Stimulated activated CD8-positive, alpha-beta memory T cell treated with anti-CD3 and anti-CD28 coated beads, Interleukin-4, amount 100 ng/mL, for 24 hours (primary cell): ENCODE results near the gene GPR52.

Source experiments
- DNase-seq: peaks from one replicate; pipeline ENCODE4 v3.0.0-alpha.2; 2020; ENCODE audit warnings: low read depth

Gene GPR52

GRCh38 chr1:174469052-174469451, 21.3 kb downstream of the GPR52 start:
- DNase-seq = no peak

- DNase-seq = no peak
Measured at GRCh38 chr1:174469687-174470086, 21.9 kb downstream of the GPR52 start.

GRCh38 chr1:174479281-174479680, 31.5 kb downstream of the GPR52 start:
- no peak for DNase-seq

- no peak for DNase-seq
Measured at GRCh38 chr1:174480324-174480723, 32.6 kb downstream of the GPR52 start.

GRCh38 chr1:174491606-174492005, 43.8 kb downstream of the GPR52 start:
- DNase-seq = no peak

- no peak for DNase-seq
Measured at GRCh38 chr1:174497478-174497877, 49.7 kb downstream of the GPR52 start.
